Caco-2 (cell line): Measurements from ENCODE around the gene ENTPD2. TPM values are rescaled to one million over a fixed set of nuclear protein-coding genes. Genes with fewer than 3 reads are reported as not detected.

Source experiments
- BruUV-seq: library from RNA; stranded (reverse); fragments of 400-500 nt; replicated peaks from 2 replicates; lab custom pipeline; 2021; lab: Mats Ljungman, UMichigan
- CTCF ChIA-PET: fragments of 300-600 bp; sonication (Branson Sonifier 250); formaldehyde crosslinking; loops from one replicate; lab custom pipeline; 2022; ENCODE audit warnings: antibody characterized with exemption; lab: Charles Lee
- POLR2A ChIA-PET: fragments of 300-600 bp; sonication (Branson Sonifier 250); formaldehyde crosslinking; loops from one replicate; lab custom pipeline; 2022; ENCODE audit warnings: antibody characterized with exemption; lab: Charles Lee
- DNase-seq, 2 experiments: peaks; one replicate each; pipeline versions ENCODE4 v3.0.0 to v3.0.0-alpha.2; 2020 to 2022
- H3K27me3 ChIP-seq: replicated peaks from 2 replicates; pipeline ENCODE4 v1.6.0; 2011; ENCODE audit warnings: low read length; ENCODE audit not compliant: control insufficient read depth, insufficient read depth
- H3K36me3 ChIP-seq: 2 replicates; pipeline ENCODE4 v1.5.1; 2011; ENCODE audit warnings: low read length; ENCODE audit not compliant: control insufficient read depth, insufficient read depth
- H3K4me1 ChIP-seq: fragments of 250-450 bp; sonication (Bioruptor Pico); 2 replicates; pipeline ENCODE4 v1.5.1; 2020; ENCODE audit warnings: mild to moderate bottlenecking
- H3K4me3 ChIP-seq: 2 replicates; pipeline ENCODE4 v1.5.1; 2011; ENCODE audit warnings: low read depth, mild to moderate bottlenecking, control low read depth, low read length
- H3K9me3 ChIP-seq: fragments of 250-450 bp; sonication (Bioruptor Pico); 2 replicates; pipeline ENCODE4 v1.5.1; 2020; ENCODE audit warnings: mild to moderate bottlenecking, moderate library complexity
- H3K27ac Mint-ChIP-seq: one replicate; pipeline ENCODE4 v1.8.0; 2022; ENCODE audit warnings: mixed read lengths; ENCODE audit not compliant: unreplicated experiment
- H3K27me3 Mint-ChIP-seq: one replicate; pipeline ENCODE4 v1.8.0; 2022; ENCODE audit warnings: mixed read lengths; ENCODE audit not compliant: insufficient read depth, unreplicated experiment
- H3K36me3 Mint-ChIP-seq: one replicate; pipeline ENCODE4 v1.8.0; 2022; ENCODE audit warnings: mild to moderate bottlenecking, mixed read lengths; ENCODE audit not compliant: insufficient read depth, unreplicated experiment
- H3K4me1 Mint-ChIP-seq: one replicate; pipeline ENCODE4 v1.8.0; 2022; ENCODE audit warnings: low read depth, mixed read lengths; ENCODE audit not compliant: unreplicated experiment
- H3K4me3 Mint-ChIP-seq: one replicate; pipeline ENCODE4 v1.8.0; 2022; ENCODE audit warnings: mild to moderate bottlenecking, moderate library complexity, mixed read lengths; ENCODE audit not compliant: unreplicated experiment
- H3K9me3 Mint-ChIP-seq: one replicate; pipeline ENCODE4 v1.8.0; 2022; ENCODE audit warnings: mixed read lengths; ENCODE audit not compliant: unreplicated experiment
- intact Hi-C: fragments of 100-400 bp; cut with micrococcal nuclease; formaldehyde crosslinking; loops from one replicate; pipeline ENCODE4 v1.10.0; 2022; ENCODE audit not compliant: unreplicated experiment
- total RNA-seq: library from RNA; stranded (reverse); gene quantifications from 2 replicates; pipeline ENCODE4 v1.2.3, GENCODE V29; 2022
- TF ChIP-seq, protein P1 (sequence below), 2 experiments: fragments of 200-600 bp in 1 of 2; IDR thresholded peaks; 1 replicate in 1 of 2; 2 replicates in 1 of 2; pipeline versions ENCODE4 v1.5.1 to v1.8.0; 2011 to 2022; ENCODE audit warnings: antibody characterized with exemption in 1 of 2, control low read depth in 1 of 2, inconsistent platforms in 1 of 2, low read depth in 1 of 2, low read length in 1 of 2, mild to moderate bottlenecking in 1 of 2, moderate library complexity in 1 of 2; ENCODE audit not compliant: insufficient read depth in 1 of 2, severe bottlenecking in 1 of 2, unreplicated experiment in 1 of 2

Gene ENTPD2
- total RNA-seq, 1 experiment from 2014 or later: 2.9 TPM

GRCh38 chr9:137062384-137062783 is 8.5 kb upstream of the ENTPD2 start:
- Histone ChIP-seq H3K9me3 (no peaks in the 10 kb centered on the region), H3K4me3 (no peak overlapping the region), H3K27me3 (no peaks in the 10 kb centered on the region), H3K36me3 (no peaks in the 10 kb centered on the region), H3K4me1 (no peaks in the 10 kb centered on the region)
- no peaks in the 10 kb centered on the region for H3K4me1 Mint-ChIP-seq
- BruUV-seq: TSS peak; percentile 58
- H3K36me3 Mint-ChIP-seq: peaks cover 13% of the 10 kb centered on the region
- DNase-seq: no peak
- H3K27ac Mint-ChIP-seq: no peak overlapping the region
- no peaks in the 10 kb centered on the region for H3K9me3 Mint-ChIP-seq
- ChIA-PET POLR2A (no interaction called here), CTCF (interaction anchor here (2.1 kb wide), 1 partner anchor 16 kb away, joined by 31 read pairs; the partner anchor contains the start of gene NPDC1)
- intact Hi-C loops: no loop called here
- TF ChIP-seq, protein P1, sequence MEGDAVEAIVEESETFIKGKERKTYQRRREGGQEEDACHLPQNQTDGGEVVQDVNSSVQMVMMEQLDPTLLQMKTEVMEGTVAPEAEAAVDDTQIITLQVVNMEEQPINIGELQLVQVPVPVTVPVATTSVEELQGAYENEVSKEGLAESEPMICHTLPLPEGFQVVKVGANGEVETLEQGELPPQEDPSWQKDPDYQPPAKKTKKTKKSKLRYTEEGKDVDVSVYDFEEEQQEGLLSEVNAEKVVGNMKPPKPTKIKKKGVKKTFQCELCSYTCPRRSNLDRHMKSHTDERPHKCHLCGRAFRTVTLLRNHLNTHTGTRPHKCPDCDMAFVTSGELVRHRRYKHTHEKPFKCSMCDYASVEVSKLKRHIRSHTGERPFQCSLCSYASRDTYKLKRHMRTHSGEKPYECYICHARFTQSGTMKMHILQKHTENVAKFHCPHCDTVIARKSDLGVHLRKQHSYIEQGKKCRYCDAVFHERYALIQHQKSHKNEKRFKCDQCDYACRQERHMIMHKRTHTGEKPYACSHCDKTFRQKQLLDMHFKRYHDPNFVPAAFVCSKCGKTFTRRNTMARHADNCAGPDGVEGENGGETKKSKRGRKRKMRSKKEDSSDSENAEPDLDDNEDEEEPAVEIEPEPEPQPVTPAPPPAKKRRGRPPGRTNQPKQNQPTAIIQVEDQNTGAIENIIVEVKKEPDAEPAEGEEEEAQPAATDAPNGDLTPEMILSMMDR (IDR thresholded peaks at IDR 0.05; ENCODE audit: insufficient read depth in 1 of 2, low read depth in 1 of 2, low read length in 1 of 2, severe bottlenecking in 1 of 2, unreplicated experiment in 1 of 2): no peak
- no peaks in the 10 kb centered on the region for H3K27me3 Mint-ChIP-seq
- H3K4me3 Mint-ChIP-seq: no peak overlapping the region

DNA sequence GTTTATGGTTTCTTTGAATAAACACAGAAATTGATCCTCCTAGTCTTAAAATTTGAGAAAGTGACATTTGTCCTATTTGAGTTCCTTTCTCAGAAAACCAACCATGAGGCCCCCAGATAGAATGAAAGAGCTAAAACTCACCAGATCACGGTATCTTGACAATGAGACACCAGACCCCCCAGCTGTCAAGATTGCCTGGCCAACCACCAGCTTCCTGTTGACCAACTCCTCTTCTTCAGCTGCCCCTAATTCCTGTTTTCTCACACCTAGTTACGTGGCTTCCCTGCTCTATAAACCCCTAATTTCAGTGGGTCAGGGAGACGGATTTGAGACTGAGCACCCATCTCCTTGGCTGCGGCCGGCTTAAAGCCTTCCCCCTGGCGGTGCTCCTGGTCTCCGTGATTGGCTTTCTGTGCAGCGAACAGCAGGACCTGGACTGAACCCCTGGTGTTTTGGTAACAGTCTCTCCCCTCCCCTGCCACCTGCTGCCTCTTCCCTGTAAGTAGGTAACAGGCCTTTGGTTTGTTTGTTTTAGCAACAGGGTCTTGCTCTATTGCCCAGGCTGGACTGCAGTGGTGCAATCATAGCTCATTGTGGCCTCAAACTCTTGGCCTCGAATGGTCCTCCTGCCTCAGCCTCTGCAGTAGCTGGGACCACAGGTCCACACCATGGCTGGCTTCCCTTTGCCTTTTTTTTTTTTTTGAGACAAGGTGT is 4.8 kb upstream of the ENTPD2 start:
- Histone ChIP-seq H3K4me3 (no peak overlapping the region), H3K4me1 (peaks cover 18% of the 10 kb centered on the region), H3K36me3 (no peaks in the 10 kb centered on the region), H3K9me3 (no peaks in the 10 kb centered on the region), H3K27me3 (no peaks in the 10 kb centered on the region)
- H3K36me3 Mint-ChIP-seq: peaks cover 10% of the 10 kb centered on the region
- TF ChIP-seq, protein P1 (IDR thresholded peaks at IDR 0.05; ENCODE audit: insufficient read depth in 1 of 2, low read depth in 1 of 2, low read length in 1 of 2, severe bottlenecking in 1 of 2, unreplicated experiment in 1 of 2): no peak
- H3K4me1 Mint-ChIP-seq: peaks cover 6% of the 10 kb centered on the region
- H3K27ac Mint-ChIP-seq: no peak overlapping the region
- no TSS peak for BruUV-seq
- no peaks in the 10 kb centered on the region for H3K9me3 Mint-ChIP-seq
- ChIA-PET CTCF (interaction anchor here (0.9 to 2.3 kb wide), 5 partner anchors 9 to 29 kb away, joined by 3 to 8 read pairs (median 5); partner anchors contain the start of genes NPDC1 and SAPCD2), POLR2A (no interaction called here)
- no peaks in the 10 kb centered on the region for H3K27me3 Mint-ChIP-seq
- no peak for DNase-seq
- intact Hi-C loops: no loop called here
- no peak overlapping the region for H3K4me3 Mint-ChIP-seq

GRCh38 chr9:137057545-137057944 is 3.7 kb upstream of the ENTPD2 start:
- peaks cover 4% of the 10 kb centered on the region for H3K36me3 Mint-ChIP-seq

More at GRCh38 chr9:137057545-137057944, 3.7 kb upstream of the ENTPD2 start:
- ChIA-PET POLR2A (no interaction called here), CTCF (interaction anchor here (1.0 to 2.3 kb wide), 2 partner anchors 11 to 13 kb away, joined by 3 to 6 read pairs; partner anchors contain the start of gene SAPCD2)
- Histone ChIP-seq H3K4me3 (no peak overlapping the region), H3K27me3 (no peaks in the 10 kb centered on the region), H3K36me3 (no peaks in the 10 kb centered on the region), H3K9me3 (no peaks in the 10 kb centered on the region), H3K4me1 (peaks cover 18% of the 10 kb centered on the region)
- intact Hi-C loops: no loop called here
- no TSS peak for BruUV-seq
- peaks cover 6% of the 10 kb centered on the region for H3K4me1 Mint-ChIP-seq
- no peak for DNase-seq
- H3K27me3 Mint-ChIP-seq: no peaks in the 10 kb centered on the region
- H3K9me3 Mint-ChIP-seq: no peaks in the 10 kb centered on the region
- no peak overlapping the region for H3K4me3 Mint-ChIP-seq
- TF ChIP-seq, protein P1 (IDR thresholded peaks at IDR 0.05; ENCODE audit: insufficient read depth in 1 of 2, low read depth in 1 of 2, low read length in 1 of 2, severe bottlenecking in 1 of 2, unreplicated experiment in 1 of 2): no peak
- H3K27ac Mint-ChIP-seq: no peak overlapping the region
